Endothelial cell of umbilical vein (primary cell): Measurements from ENCODE around the gene ELMO1. TPM values are rescaled to one million over a fixed set of nuclear protein-coding genes. Genes with fewer than 3 reads are reported as not detected.

ENCODE experiments used
- BruUV-seq: library from RNA; stranded (reverse); fragments of 400-500 nt; replicated peaks from 2 replicates; lab custom pipeline; 2021; lab: Mats Ljungman, UMichigan
- CTCF ChIA-PET: fragments of 300-600, 350-600 bp; sonication (Branson Sonifier 250); formaldehyde crosslinking; loops from one replicate; lab custom pipeline; 2021; ENCODE audit warnings: antibody characterized with exemption, inconsistent platforms; lab: Charles Lee
- POLR2A ChIA-PET: fragments of 300-600, 350-600 bp; sonication (Branson Sonifier 250); formaldehyde crosslinking; loops from one replicate; lab custom pipeline; 2021; ENCODE audit warnings: antibody characterized with exemption, inconsistent platforms; lab: Charles Lee
- DNase-seq: peaks from one replicate; pipeline ENCODE4 v3.0.0-alpha.2; 2011; ENCODE audit warnings: low read depth, low spot score
- FAIRE-seq: peaks from 2 replicates; lab custom pipeline; 2011; peaks lifted over from hg19 to GRCh38; lab: Jason Lieb, UNC
- H2AFZ ChIP-seq: 2 replicates; pipeline ENCODE4 v1.6.0; 2012; ENCODE audit warnings: low read depth, low read length, control low read depth, inconsistent platforms
- H3K27ac ChIP-seq: 2 replicates; pipeline ENCODE4 v1.5.1; 2011; ENCODE audit warnings: low read depth, mild to moderate bottlenecking, control low read depth, low read length, moderate library complexity; ENCODE audit not compliant: insufficient read depth
- H3K27me3 ChIP-seq, 2 experiments: 2 replicates each; pipeline versions ENCODE4 v1.6.0 to v1.6.1; 2011; ENCODE audit warnings: low read length in 2 of 2, mixed read lengths in 1 of 2; ENCODE audit not compliant: control insufficient read depth in 2 of 2, insufficient read depth in 2 of 2
- H3K36me3 ChIP-seq, 2 experiments: 2 replicates in 1 of 2; 3 replicates in 1 of 2; pipeline ENCODE4 v1.5.1; 2011; ENCODE audit warnings: low read length in 2 of 2, mild to moderate bottlenecking in 1 of 2, moderate library complexity in 1 of 2; ENCODE audit not compliant: control insufficient read depth in 2 of 2, insufficient read depth in 2 of 2; ENCODE audit errors: extremely low read depth in 1 of 2
- H3K4me1 ChIP-seq: 3 replicates; pipeline ENCODE4 v1.5.1; 2011; ENCODE audit warnings: mild to moderate bottlenecking, low read length; ENCODE audit not compliant: control insufficient read depth, insufficient read depth; ENCODE audit errors: extremely low read depth
- H3K4me2 ChIP-seq: 2 replicates; pipeline ENCODE4 v1.6.1; 2011; ENCODE audit warnings: low read length, control low read depth, mixed read lengths; ENCODE audit not compliant: insufficient read depth
- H3K4me3 ChIP-seq, 3 experiments: fragments of 200-600 bp in 1 of 3; sonication (generic), shearing (Covaris generic) in 1 of 3; replicated peaks in 1 of 3; 2 replicates each; pipeline ENCODE4 v1.5.1; 2011 to 2016; ENCODE audit warnings: control low read depth in 3 of 3, low read length in 3 of 3, mild to moderate bottlenecking in 2 of 3, inconsistent platforms in 1 of 3, low read depth in 1 of 3, moderate library complexity in 1 of 3; ENCODE audit not compliant: insufficient read depth in 1 of 3
- H3K79me2 ChIP-seq: 2 replicates; pipeline ENCODE4 v1.6.0; 2012; ENCODE audit warnings: low read length, inconsistent platforms; ENCODE audit not compliant: control insufficient read depth, insufficient read depth
- H3K9ac ChIP-seq: replicated peaks from 2 replicates; pipeline ENCODE3; 2011; ENCODE audit warnings: low read length, control low read depth; ENCODE audit not compliant: insufficient read depth; ENCODE audit errors: extremely low read depth
- H3K9me1 ChIP-seq: replicated peaks from 3 replicates; pipeline ENCODE4 v1.6.0; 2011; ENCODE audit warnings: mild to moderate bottlenecking, low read length; ENCODE audit not compliant: control insufficient read depth, insufficient read depth; ENCODE audit errors: extremely low read depth
- H3K9me3 ChIP-seq: replicated peaks from 2 replicates; pipeline ENCODE4 v1.5.1; 2012; ENCODE audit warnings: low read length, inconsistent platforms; ENCODE audit not compliant: control insufficient read depth, insufficient read depth
- H4K20me1 ChIP-seq: replicated peaks from 2 replicates; pipeline ENCODE3; 2011; ENCODE audit warnings: mild to moderate bottlenecking, low read length; ENCODE audit not compliant: control insufficient read depth, insufficient read depth; ENCODE audit errors: extremely low read depth
- CTCF ChIP-seq, 2 donors: IDR thresholded peaks; 1 replicate in 1 of 2; 2 replicates in 1 of 2; pipeline ENCODE4 v1.5.1; 2011; ENCODE audit warnings: low read length in 2 of 2, mild to moderate bottlenecking in 2 of 2, moderate library complexity in 2 of 2, control low read depth in 1 of 2, inconsistent platforms in 1 of 2, low read depth in 1 of 2; ENCODE audit not compliant: insufficient read depth in 1 of 2; ENCODE audit errors: extremely low read depth in 1 of 2
- EZH2 ChIP-seq: IDR thresholded peaks from 2 replicates; pipeline ENCODE4 v1.6.1; 2012; ENCODE audit warnings: borderline replicate concordance, low read depth, mild to moderate bottlenecking, moderate library complexity, low read length, inconsistent platforms; ENCODE audit not compliant: severe bottlenecking
- FOS ChIP-seq: IDR thresholded peaks from 2 replicates; pipeline ENCODE4 v1.6.1; 2011; ENCODE audit warnings: mild to moderate bottlenecking, low read length, moderate library complexity, borderline replicate concordance; ENCODE audit not compliant: insufficient read depth
- GATA2 ChIP-seq: IDR thresholded peaks from 2 replicates; pipeline ENCODE4 v1.7.0; 2011; ENCODE audit warnings: low read depth, mild to moderate bottlenecking, moderate library complexity, mixed read lengths, low read length; ENCODE audit not compliant: insufficient read length, insufficient read depth
- JUN ChIP-seq: IDR thresholded peaks from 2 replicates; pipeline ENCODE4 v1.6.1; 2011; ENCODE audit warnings: borderline replicate concordance, low read depth; ENCODE audit not compliant: insufficient read length, insufficient read depth
- MYC ChIP-seq: IDR thresholded peaks from one replicate; pipeline ENCODE4 v1.6.1; 2011; ENCODE audit warnings: mild to moderate bottlenecking, low read depth, low read length
- POLR2A ChIP-seq: IDR thresholded peaks from 2 replicates; pipeline ENCODE4 v1.6.1; 2012; ENCODE audit warnings: low read depth, mild to moderate bottlenecking, control low read depth, low read length
- POLR2AphosphoS5 ChIP-seq: IDR thresholded peaks from 2 replicates; pipeline ENCODE4 v1.6.1; 2012; ENCODE audit warnings: low read depth, mild to moderate bottlenecking, control low read depth, low read length, moderate library complexity; ENCODE audit not compliant: insufficient read depth
- dilution Hi-C: fragments of 300-500 bp; cut with MboI; formaldehyde crosslinking; loops from one replicate; pipeline ENCODE4 v1.15.0; 2019; ENCODE audit warnings: low sequenced_read_pairs; ENCODE audit not compliant: extremely low pct_ligation_motif_present
- intact Hi-C: fragments of 100-400 bp; cut with micrococcal nuclease; formaldehyde crosslinking; loops from one replicate; pipeline ENCODE4 v1.10.0; 2022
- polyA plus RNA-seq, 4 experiments: library from polyadenylated mRNA; depleted of rRNA in 3 of 4; stranded (reverse) in 3 of 4; unstranded in 1 of 4; fragments of >200 nt; gene quantifications; 2 replicates each; pipeline versions ENCODE4 v1.2.1 to v1.2.3, GENCODE V29; 2011 to 2012; ENCODE audit warnings: missing spikeins in 1 of 4
- total RNA-seq: library from RNA; stranded (reverse); gene quantifications from 2 replicates; pipeline ENCODE4 v1.2.3, GENCODE V29; 2021
- TF ChIP-seq, protein P1 (sequence below): IDR thresholded peaks from 2 replicates; pipeline ENCODE4 v1.6.1; 2011; ENCODE audit not compliant: insufficient read depth, insufficient read length

ELMO1 gene
- total and polyA plus RNA-seq, 2 donors (not counting 3 experiments of a cell fraction or from before 2014, with no cell fraction given) = 17.0 to 30.6 TPM

DNA sequence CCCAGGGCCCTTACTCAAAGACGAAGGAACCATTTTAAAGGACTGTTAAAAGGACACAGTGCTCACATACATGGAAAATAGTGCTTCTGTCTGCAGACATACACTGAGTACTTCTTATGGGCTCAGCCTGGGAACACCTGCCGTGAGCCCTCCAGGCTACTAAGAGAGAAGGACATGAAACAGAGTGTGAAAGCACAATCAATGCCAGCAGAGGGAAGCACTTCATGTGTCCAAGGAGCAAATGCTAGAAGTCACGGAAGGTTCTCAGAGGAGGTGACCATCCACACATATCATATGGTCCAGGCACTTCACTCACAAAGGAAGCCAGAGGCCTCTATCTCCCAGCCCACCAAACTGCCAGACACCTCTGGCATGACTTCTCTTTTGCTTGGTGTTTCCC lies 15.5 kb downstream of the ELMO1 start:
- Histone ChIP-seq H3K36me3 (no peaks in the 10 kb centered on the region), H4K20me1 (no peaks in the 10 kb centered on the region), H3K27me3 (no peaks in the 10 kb centered on the region), H3K79me2 (no peaks in the 10 kb centered on the region), H3K9me1 (no peaks in the 10 kb centered on the region), H3K9ac (no peak overlapping the region), H3K4me3 (no peak overlapping the region), H3K4me1 (peaks cover 20% of the 10 kb centered on the region), H3K4me2 (no peak overlapping the region), H3K27ac (no peak overlapping the region), H3K9me3 (no peaks in the 10 kb centered on the region), H2AFZ (no peak overlapping the region)
- dilution Hi-C loops (no loop called here), intact Hi-C loops (no loop called here)
- FAIRE-seq (peak; percentile 15), DNase-seq (peak; percentile 36)
- TF ChIP-seq CTCF (IDR thresholded peaks at IDR 0.05; ENCODE audit: extremely low read depth in 1 of 2, insufficient read depth in 1 of 2, low read depth in 1 of 2, low read length in 2 of 2) (peak; percentile 3 to 17), JUN (no peak)
- ChIA-PET POLR2A (no interaction called here), CTCF (no interaction called here)
- BruUV-seq = no TSS peak

DNA sequence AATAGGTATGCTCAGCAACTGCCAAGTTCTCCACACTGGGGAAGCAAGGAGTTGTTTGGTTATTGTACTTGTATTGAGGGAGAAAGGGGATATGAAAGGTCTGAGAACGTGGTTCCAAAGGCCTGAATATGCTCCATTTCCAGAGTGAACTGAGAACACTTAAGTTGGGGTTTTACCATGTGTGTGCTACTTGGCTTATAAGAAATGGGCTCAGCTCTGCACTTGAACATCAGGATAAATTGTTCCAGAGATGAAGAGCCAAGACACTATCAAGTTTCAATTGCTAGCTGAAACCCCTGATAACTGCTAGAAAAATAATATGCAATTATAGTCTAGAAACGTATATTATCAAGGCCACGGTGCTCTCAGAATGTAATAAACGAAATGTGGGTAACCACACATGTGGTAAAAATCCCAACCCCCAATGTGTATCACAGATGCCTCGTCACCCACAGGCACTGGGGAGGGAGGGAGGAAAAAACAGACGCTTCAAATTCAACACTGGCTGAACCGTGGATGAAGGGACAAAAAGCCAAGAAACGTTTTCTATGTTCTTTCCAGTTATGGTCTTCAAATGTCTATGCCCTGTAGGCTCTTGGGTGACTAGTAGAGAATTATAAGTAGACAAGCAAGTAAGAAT lies 16.3 kb downstream of the ELMO1 start:
- H3K27ac ChIP-seq = no peak overlapping the region
- H3K4me2 ChIP-seq = no peak overlapping the region
- H3K9me3 ChIP-seq = no peaks in the 10 kb centered on the region
- FAIRE-seq (no peak), DNase-seq (no peak)
- intact Hi-C loops (no loop called here), dilution Hi-C loops (no loop called here)
- H4K20me1 ChIP-seq = no peaks in the 10 kb centered on the region
- H3K79me2 ChIP-seq = no peaks in the 10 kb centered on the region
- no peaks in the 10 kb centered on the region for H3K36me3 ChIP-seq
- no peak overlapping the region for H3K4me3 ChIP-seq
- no peak overlapping the region for H3K9ac ChIP-seq
- no peaks in the 10 kb centered on the region for H3K27me3 ChIP-seq
- ChIA-PET POLR2A (no interaction called here), CTCF (no interaction called here)
- TF ChIP-seq POLR2A = no peak
- TF ChIP-seq, protein P1, sequence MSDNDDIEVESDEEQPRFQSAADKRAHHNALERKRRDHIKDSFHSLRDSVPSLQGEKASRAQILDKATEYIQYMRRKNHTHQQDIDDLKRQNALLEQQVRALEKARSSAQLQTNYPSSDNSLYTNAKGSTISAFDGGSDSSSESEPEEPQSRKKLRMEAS = no peak
- TF ChIP-seq JUN = no peak
- no peak for TF ChIP-seq EZH2
- TF ChIP-seq FOS = no peak
- no peak for TF ChIP-seq MYC
- TF ChIP-seq GATA2 = no peak
- no peak for TF ChIP-seq CTCF (IDR thresholded peaks at IDR 0.05; ENCODE audit: extremely low read depth in 1 of 2, insufficient read depth in 1 of 2, low read depth in 1 of 2, low read length in 2 of 2)
- TF ChIP-seq POLR2AphosphoS5 = no peak
- BruUV-seq = no TSS peak
- H3K9me1 ChIP-seq = no peaks in the 10 kb centered on the region
- H3K4me1 ChIP-seq = peaks cover 20% of the 10 kb centered on the region
- H2AFZ ChIP-seq = no peak overlapping the region
